HuH-7 (cell line): ENCODE results near the gene MAPK8IP3.
A peak's percentile ranks its signal among the peaks of the same experiment; 100 is the strongest.
"Not testable (repeated sequence)": the region's sequence is repeated elsewhere in the genome, so short reads cannot be mapped to it uniquely, and the experiment has no call there.

ENCODE experiments used
- DNase-seq: peaks from one replicate; pipeline ENCODE4 v3.0.0; 2011; ENCODE audit warnings: low spot score

Gene MAPK8IP3

DNA sequence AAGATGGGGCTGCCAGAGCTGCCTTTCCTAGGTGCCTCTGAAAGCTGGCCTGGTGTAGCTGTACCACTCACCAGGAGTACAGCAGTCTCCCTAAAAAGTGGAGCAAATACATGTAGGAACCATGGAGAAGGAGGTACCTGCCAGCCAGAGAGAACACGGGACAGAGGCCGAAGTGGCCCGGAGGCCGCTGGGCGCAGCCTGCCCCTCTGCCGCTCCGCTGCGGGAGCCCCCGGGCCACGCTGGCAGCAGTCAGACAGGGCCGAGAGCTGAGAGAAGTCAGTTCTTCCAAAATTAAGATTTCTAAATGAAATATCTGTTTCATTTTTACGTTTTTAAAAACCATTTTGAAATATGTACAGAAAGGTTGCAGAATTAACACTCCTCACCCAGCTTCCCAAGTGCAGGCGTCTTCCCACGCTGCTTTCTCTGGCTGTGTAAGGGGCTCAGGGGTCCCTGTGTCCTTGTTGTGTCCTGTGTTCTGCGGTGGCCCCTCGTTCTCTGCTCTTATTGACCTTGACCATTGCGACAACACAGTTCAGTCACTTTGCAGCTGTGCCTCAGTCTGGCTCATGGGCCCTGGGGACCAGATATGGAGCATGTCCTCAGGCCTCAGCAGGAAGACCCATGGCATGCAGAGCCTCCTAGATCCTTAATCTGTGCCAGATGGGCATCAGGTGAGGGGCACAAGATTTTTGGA, 5.0 kb downstream of the MAPK8IP3 start:
- no peak for DNase-seq

- no peak for DNase-seq
Measured at GRCh38 chr16:1712791-1713261, 6.8 kb downstream of the MAPK8IP3 start.

DNA sequence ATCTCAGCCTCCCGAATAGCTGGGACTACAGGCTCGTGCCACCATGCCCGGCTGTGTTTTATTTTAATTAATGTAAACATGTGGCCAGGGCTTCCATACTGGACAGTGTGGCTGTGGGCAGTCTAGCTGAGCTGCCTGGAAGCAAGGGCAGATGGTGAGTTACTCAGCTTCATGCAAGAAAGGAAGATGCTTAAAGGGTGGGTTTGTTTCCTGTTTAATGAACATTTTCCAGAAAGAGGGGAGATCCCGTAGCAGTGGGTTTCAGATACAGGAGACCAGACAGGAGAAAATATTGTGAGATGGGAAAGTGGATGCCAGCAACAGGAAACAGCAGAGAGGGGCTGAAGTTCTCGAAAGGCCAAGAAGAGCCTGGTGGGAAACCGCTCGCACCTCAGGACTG, 7.3 kb downstream of the MAPK8IP3 start:
- no peak for DNase-seq

DNA sequence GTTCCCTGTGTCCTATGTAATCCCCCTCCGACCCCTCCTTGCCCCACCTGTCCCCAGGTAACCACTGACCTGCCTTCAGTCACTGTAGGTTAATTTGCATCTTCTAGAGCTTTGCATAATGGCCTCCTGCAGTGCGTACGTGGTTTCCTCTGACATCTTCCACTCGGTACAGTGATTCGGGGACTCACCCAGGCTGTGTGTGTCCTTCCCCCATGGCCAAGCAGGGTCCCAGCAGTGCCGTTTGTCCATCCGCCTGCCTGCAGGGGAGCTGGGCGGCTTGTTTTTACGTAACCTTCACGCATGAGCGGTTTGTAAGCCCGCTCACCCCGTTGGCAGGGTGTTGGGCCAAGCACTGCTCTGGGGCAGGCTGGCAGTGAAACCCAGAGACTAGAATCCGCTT, 7.9 kb downstream of the MAPK8IP3 start:
- DNase-seq: no peak

- no peak for DNase-seq
Measured at GRCh38 chr16:1715220-1715619, 9.2 kb downstream of the MAPK8IP3 start.

DNA sequence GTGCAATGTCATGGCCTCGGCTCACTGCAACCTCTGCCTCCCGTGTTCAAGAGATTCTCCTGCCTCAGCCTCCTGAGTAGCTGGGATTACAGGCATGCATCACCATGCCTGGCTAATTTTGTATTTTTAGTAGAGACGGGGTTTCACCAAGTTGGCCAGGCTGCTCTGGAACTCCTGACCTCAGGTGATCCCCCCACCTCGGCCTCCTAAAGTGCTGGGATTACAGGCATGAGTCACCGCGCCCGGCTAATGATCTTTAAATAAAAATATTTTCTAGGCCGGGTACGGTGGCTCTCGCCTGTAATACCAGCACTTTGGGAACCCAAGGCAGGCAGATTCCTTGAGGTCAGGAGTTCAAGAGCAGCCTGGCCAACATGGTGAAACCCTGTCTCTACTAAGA, 12.2 kb downstream of the MAPK8IP3 start:
- DNase-seq: not testable (repeated sequence)

GRCh38 chr16:1719559-1720229, 13.7 kb downstream of the MAPK8IP3 start:
- DNase-seq: peak; percentile 58

DNA sequence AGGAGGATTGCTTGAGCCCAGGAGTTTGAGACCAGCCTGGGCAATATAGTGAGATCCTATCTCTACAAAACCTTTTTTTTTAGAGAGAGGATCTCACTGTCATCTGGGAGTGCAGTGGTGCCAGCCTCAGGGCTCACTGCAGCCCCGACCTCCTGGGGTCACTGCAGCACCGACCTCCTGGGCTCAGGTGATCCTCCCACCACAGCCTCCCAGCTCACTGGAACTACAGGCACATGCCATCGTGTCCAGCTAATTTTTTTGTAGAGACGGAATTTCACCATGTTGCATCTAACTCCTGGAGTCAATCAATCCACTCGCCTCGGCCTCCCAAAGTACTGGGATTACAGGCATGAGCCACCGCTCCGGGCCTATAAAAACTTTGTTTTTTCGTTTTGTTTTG, 15.4 kb downstream of the MAPK8IP3 start:
- no peak for DNase-seq

- peak; percentile 59 for DNase-seq
Measured at GRCh38 chr16:1723450-1724147, 17.6 kb downstream of the MAPK8IP3 start.

GRCh38 chr16:1724491-1724890, 18.5 kb downstream of the MAPK8IP3 start:
- DNase-seq: no peak

- no peak for DNase-seq
Measured at GRCh38 chr16:1726661-1727502, 20.9 kb downstream of the MAPK8IP3 start.

DNA sequence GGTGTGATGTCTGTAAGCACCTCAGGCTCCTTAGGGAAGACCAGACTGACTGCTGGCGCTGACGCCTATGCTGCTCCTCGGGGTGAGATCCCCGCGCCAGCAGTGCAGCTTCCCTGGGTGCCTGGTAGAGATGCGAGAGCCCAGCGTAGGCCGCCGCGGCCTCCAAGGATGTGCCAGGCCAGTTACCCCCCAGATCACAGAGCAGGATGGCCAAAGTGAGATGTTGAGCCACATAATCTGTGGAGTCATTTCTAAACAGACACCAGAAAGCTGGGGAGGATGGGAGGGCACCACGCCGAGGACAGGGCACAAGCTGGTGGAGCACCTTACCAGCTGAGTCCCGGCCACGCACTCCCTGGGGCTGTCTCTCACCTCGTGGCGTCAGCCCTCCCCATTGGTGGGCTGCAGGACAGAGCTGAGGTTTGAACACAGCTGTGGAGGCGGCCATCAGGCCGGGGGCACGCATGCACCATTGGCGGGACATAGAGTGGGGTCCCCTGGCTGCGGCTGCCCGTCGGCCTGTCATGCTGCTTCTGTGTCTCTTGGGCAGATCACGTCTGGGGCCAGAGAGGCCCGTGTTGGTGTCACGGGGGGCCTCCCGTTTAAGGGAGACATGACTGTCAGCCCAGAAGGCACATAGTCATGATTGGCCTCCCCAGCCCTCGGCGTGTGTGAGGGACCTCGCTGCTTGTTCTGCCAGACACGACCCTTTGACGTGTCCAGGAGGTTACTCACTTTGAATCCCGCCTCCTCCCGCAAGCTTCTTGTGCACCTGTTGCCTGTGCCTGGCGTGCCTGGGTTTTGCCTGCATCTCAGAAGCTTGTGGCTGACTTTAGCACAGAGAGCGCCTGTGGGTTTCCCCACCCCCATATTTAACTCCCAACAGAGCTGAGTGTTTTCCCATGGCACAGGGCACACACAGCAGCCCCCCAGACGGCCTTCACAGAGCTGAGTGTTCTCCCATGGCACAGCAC, 21.9 kb downstream of the MAPK8IP3 start:
- no peak for DNase-seq

DNA sequence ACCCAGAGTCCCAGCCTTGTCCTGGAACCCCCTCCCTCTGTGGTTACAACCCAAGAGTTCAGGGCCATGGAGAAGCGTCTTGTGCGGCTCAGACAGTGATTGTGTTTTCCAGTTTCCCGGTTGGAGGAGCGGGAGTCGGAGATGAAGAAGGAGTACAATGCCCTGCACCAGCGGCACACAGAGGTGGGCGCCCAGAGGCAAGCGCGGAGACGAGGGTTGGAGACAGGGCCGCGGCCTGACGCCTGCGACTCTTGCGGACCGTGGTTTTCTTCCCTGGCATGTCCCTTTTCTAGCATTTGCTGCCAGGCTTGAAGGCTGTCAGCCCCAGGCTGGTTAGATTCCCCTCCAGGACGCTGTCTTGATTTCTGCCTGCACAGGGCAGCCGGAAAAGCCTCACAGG, 23.0 kb downstream of the MAPK8IP3 start:
- DNase-seq: no peak

GRCh38 chr16:1729445-1729844, 23.4 kb downstream of the MAPK8IP3 start:
- DNase-seq: no peak

GRCh38 chr16:1731073-1731472, 25.1 kb downstream of the MAPK8IP3 start:
- no peak for DNase-seq

GRCh38 chr16:1731603-1732002, 25.6 kb downstream of the MAPK8IP3 start:
- no peak for DNase-seq

DNA sequence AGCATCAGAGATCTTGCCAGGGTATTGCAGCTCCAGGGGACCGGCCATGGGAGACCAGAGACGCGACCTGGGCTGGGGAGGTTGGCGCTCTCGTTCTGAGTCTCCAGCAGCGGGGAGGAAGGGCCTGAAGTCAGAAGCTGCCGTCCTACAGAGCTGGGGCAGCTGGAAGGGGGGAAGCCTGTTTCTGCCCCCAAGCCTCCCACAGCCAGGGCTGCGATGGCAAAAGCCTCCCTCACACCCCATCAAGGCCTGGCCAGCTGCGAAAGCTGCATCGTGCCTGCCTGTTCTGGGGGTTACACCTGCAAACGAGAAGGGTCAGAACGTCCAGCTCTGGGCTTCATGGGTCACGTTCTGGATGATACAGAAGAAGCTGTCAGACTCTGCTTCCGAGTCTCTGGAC, 26.1 kb downstream of the MAPK8IP3 start:
- DNase-seq: no peak

DNA sequence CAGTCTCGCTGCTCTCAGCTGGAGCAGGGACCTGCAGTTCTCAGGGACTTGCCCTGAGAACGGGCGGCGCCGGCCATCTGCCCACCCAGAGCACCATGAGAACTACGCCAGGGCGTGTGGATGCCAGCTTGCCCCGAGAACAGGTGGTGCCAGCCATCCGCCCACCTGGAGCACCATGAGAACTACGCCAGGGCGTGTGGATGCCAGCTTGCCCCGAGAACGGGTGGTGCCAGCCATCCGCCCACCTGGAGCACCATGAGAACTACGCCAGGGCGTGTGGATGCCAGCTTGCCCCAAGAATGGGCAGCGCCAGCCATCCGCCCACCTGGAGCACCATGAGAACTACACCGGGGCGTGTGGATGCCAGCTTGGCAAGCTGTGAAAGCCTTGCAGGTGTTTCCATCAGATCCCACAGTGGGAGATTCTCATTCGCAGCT, 26.6 kb downstream of the MAPK8IP3 start:
- not testable (repeated sequence) for DNase-seq

DNA sequence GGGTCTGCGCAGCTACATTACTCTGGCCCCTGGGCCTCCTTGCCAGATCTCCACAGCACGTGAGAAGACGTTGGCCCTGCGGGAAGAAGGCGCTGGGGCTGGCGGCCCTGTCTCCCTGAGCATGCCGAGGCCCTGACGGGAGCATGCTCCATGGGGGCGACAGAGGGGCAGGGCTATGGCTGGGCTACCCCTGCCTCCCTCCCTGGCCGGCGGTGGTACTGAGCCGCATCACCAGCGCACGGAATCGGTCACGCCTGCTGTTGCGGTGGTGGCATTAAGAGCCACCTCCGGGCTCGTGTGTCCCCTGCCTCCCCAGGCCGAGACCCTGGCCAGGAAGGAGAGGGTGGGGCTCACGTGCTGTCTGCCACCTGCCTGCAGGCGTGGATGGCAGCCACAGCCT, 28.1 kb downstream of the MAPK8IP3 start:
- DNase-seq: no peak

DNA sequence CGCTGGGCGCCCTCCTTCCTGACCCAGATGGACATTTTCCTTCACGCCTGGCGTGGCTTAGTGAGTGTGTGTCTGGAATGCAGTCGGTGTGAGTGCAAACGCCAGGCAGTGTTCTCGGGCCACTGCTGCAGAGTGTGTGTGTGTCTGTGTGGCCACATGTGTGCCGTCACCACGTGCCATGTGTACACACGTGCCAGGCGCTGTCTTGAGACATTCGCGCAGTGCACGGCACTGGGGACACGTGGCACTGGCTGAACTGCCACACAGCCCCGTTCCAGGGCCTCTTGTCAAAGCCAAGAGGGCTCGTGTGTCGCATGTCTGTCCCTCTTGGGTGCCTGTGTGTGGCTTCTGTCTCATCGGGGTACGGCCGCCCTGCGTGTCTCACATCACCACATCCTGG, 28.8 kb downstream of the MAPK8IP3 start:
- no peak for DNase-seq

GRCh38 chr16:1740234-1740633, 34.2 kb downstream of the MAPK8IP3 start:
- no peak for DNase-seq
